ENCODE results near the gene MTMR1.

MTMR1 gene

DNA sequence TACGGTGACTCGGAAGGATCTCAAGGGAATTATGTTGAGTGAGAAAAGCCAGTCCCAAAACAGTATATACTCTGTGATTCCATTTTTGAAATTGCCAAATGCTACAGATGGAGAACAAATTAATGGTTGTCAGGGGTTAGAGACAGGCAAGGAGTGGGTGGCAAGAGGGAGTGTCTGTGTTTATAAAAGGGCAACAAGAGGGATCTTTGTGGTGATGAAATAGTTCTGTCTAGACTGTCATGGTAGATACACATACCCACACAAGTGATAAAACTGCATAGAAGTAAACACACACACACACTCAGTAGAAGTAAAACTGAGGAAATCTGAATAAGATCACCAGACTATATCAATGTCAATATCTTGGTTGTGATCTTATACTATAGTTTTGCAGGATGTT, 112.5 kb downstream of the MTMR1 start:
- no peak for DNase-seq (ENCODE audit: low spot score)
- no peaks in the 10 kb centered on the region for H3K9me3 ChIP-seq (ENCODE audit: severe bottlenecking)
- no peaks in the 10 kb centered on the region for H3K4me1 ChIP-seq (ENCODE audit: insufficient read depth, poor library complexity, severe bottlenecking)
- ATAC-seq (ENCODE audit: low read depth), result no peak
- no peak for TF ChIP-seq CTCF (IDR thresholded peaks at IDR 0.05; ENCODE audit: poor library complexity, severe bottlenecking)
- H3K27me3 ChIP-seq (ENCODE audit: insufficient read depth, poor library complexity, severe bottlenecking), result no peaks in the 10 kb centered on the region
- H3K27ac ChIP-seq (ENCODE audit: poor library complexity, severe bottlenecking), result no peak overlapping the region
- no peaks in the 10 kb centered on the region for H3K36me3 ChIP-seq (ENCODE audit: low read depth)
- H3K4me3 ChIP-seq (ENCODE audit: severe bottlenecking), result no peak overlapping the region

- no peaks in the 10 kb centered on the region for H3K9me3 ChIP-seq (ENCODE audit: severe bottlenecking)
- no peaks in the 10 kb centered on the region for H3K4me1 ChIP-seq (ENCODE audit: insufficient read depth, poor library complexity, severe bottlenecking)
- no peak overlapping the region for H3K27ac ChIP-seq (ENCODE audit: poor library complexity, severe bottlenecking)
- no peaks in the 10 kb centered on the region for H3K36me3 ChIP-seq (ENCODE audit: low read depth)
- TF ChIP-seq CTCF (IDR thresholded peaks at IDR 0.05; ENCODE audit: poor library complexity, severe bottlenecking), result no peak
- DNase-seq (ENCODE audit: low spot score), result no peak
- ATAC-seq (ENCODE audit: low read depth), result no peak
- no peaks in the 10 kb centered on the region for H3K27me3 ChIP-seq (ENCODE audit: insufficient read depth, poor library complexity, severe bottlenecking)
- H3K4me3 ChIP-seq (ENCODE audit: severe bottlenecking), result no peak overlapping the region
Observed at GRCh38 chrX:150806827-150807226, 113.6 kb downstream of the MTMR1 start.

DNA sequence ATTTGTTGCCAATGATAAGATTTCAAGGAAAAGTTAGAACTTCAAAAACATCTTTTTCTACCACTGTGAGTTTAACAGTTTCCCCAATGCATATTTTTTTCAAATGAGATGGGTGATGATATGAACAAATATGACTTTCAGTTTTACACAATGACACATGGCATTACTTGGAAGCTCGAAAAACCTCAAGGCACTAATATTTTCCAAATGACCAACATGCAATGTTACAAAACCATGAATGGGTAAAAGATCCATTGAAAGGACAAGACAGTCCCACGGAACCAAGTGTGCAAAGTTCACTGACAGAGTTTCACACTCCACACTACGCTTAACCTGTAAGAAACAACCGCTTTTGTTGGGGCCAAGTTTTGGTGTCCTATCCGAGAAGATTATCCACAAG, 120.7 kb downstream of the MTMR1 start:
- DNase-seq (ENCODE audit: low spot score), result no peak
- Histone ChIP-seq H3K36me3 (ENCODE audit: low read depth) (no peaks in the 10 kb centered on the region), H3K27ac (ENCODE audit: poor library complexity, severe bottlenecking) (no peak overlapping the region), H3K9me3 (ENCODE audit: severe bottlenecking) (no peaks in the 10 kb centered on the region), H3K27me3 (ENCODE audit: insufficient read depth, poor library complexity, severe bottlenecking) (no peaks in the 10 kb centered on the region), H3K4me3 (ENCODE audit: severe bottlenecking) (no peak overlapping the region), H3K4me1 (ENCODE audit: insufficient read depth, poor library complexity, severe bottlenecking) (no peaks in the 10 kb centered on the region)
- no peak for TF ChIP-seq CTCF (IDR thresholded peaks at IDR 0.05; ENCODE audit: poor library complexity, severe bottlenecking)
- ATAC-seq (ENCODE audit: low read depth), result no peak

Data from RWPE2 (cell line).